Sigmoid colon (tissue), 7 donors: Measurements from ENCODE around the gene MARF1. TPM values are rescaled to one million over a fixed set of nuclear protein-coding genes. Genes with fewer than 3 reads are reported as not detected.
"Not testable (repeated sequence)": the region's sequence is repeated elsewhere in the genome, so short reads cannot be mapped to it uniquely, and the experiment has no call there.

Experiments used
- DNase-seq: peaks from one replicate; pipeline ENCODE4 v3.0.0-alpha.2; 2019
- H3K27ac ChIP-seq, 4 donors: fragments of 200-600 bp; sonication (generic); one replicate each; pipeline ENCODE4 v1.5.1; 2016 to 2019; ENCODE audit warnings: mild to moderate bottlenecking in 1 of 4
- H3K27me3 ChIP-seq, 3 donors: fragments of 200-600 bp; sonication (generic); one replicate each; pipeline ENCODE4 v1.5.1; 2019; ENCODE audit warnings: mild to moderate bottlenecking in 1 of 3
- H3K36me3 ChIP-seq, 4 donors: fragments of 200-600 bp; sonication (generic); one replicate each; pipeline ENCODE4 v1.5.1; 2016 to 2019
- H3K4me1 ChIP-seq, 4 donors: fragments of 200-600 bp; sonication (generic); one replicate each; pipeline ENCODE4 v1.5.1; 2017 to 2019
- H3K4me3 ChIP-seq, 4 donors: fragments of 200-600 bp; sonication (generic); one replicate each; pipeline ENCODE4 v1.5.1; 2017 to 2019; ENCODE audit warnings: mild to moderate bottlenecking in 2 of 4, moderate library complexity in 1 of 4
- H3K9me3 ChIP-seq, 4 donors: fragments of 200-600 bp in 3 of 4; sonication (generic) in 3 of 4; one replicate each; pipeline versions ENCODE4 v1.5.1 to v1.6.1; 2013 to 2019
- CTCF ChIP-seq, 4 experiments: fragments of 450-650 bp in 3 of 4; fragments of 200-600 bp in 1 of 4; IDR thresholded peaks; one replicate each; pipeline ENCODE4 v1.5.1; 2016 to 2019; ENCODE audit warnings: antibody characterized with exemption in 4 of 4, mild to moderate bottlenecking in 3 of 4, moderate library complexity in 2 of 4
- EP300 ChIP-seq, 4 donors: sonication (generic); formaldehyde crosslinking; IDR thresholded peaks; one replicate each; pipeline ENCODE4 v1.6.1; 2017; ENCODE audit warnings: antibody characterized with exemption in 4 of 4
- POLR2A ChIP-seq, 2 donors: fragments of 450-650 bp; IDR thresholded peaks; one replicate each; pipeline ENCODE4 v1.6.1; 2016; ENCODE audit warnings: antibody characterized with exemption in 2 of 2, mild to moderate bottlenecking in 2 of 2, moderate library complexity in 2 of 2
- POLR2AphosphoS5 ChIP-seq, 4 donors: sonication (generic); formaldehyde crosslinking; IDR thresholded peaks; one replicate each; pipeline ENCODE4 v1.6.1; 2017; ENCODE audit warnings: antibody characterized with exemption in 4 of 4
- WGBS, 2 donors: extraction: QIAGEN DNeasy Blood & Tissue Kit; methylation state at CpG; one replicate each; pipeline ENCODE4 v1.1.7; 2013; 5-methylcytosine and 5-hydroxymethylcytosine counted together
- intact Hi-C: fragments of 100-400 bp; cut with DNase I; formaldehyde crosslinking; loops from one replicate; pipeline ENCODE4 v1.15.1; 2023
- polyA plus RNA-seq, 3 donors: library from polyadenylated mRNA; stranded (reverse); fragments of 200-250 nt; gene quantifications; one replicate each; pipeline ENCODE4 v1.2.3, GENCODE V29; 2013
- total RNA-seq, 4 donors: library from RNA; depleted of rRNA; stranded (reverse); fragments of >200 nt; gene quantifications; one replicate each; pipeline ENCODE4 v1.1.0, GENCODE V29; 2016
- donor health status: healthy with polysubstance abuse.
- donor health status: Bipolar disorder and iron deficiency.
- donor health status: healthy.

The MARF1 gene
- 10 to 100 TPM; 43.8 to 76.7 (median 54.8) TPM for total RNA-seq
- polyA plus RNA-seq: 10 to 100 TPM; 13.8 to 25.1 (median 13.9) TPM

- TF ChIP-seq POLR2A (IDR thresholded peaks at IDR 0.05) (peak; percentile 99), POLR2AphosphoS5 (IDR thresholded peaks at IDR 0.05) (peak; percentile 96 to 99 (median 97)), CTCF (IDR thresholded peaks at IDR 0.05) (peak; percentile 41 to 59 (median 44)), EP300 (IDR thresholded peaks at IDR 0.05) (peak in 1 of 4 donors; percentile 61)
- H3K4me3 ChIP-seq: peak within 1 kb of the TSS; percentile 71 to 94 (median 80)
- H3K27me3 ChIP-seq: no peaks in the 10 kb centered on the region
- H3K4me1 ChIP-seq: peaks cover 0 to 34% (median 25%) of the 10 kb centered on the region in 4 donors
- no peaks in the 10 kb centered on the region for H3K9me3 ChIP-seq
- DNase-seq: peak; percentile 99
- H3K27ac ChIP-seq: peak within 1 kb of the TSS; percentile 96 to 100 (median 99)
- H3K36me3 ChIP-seq: peaks cover 0 to 10% (median 8%) of the 10 kb centered on the region in 4 donors
- intact Hi-C loops: loop anchor here (10.0 kb wide), 1 partner anchor 208 kb away; the partner anchor contains the start of gene BMERB1
- WGBS, 2 donors: 0 to 1% methylated on average over 58 of the region's 58 CpGs
Observed at GRCh38 chr16:15643048-15643945, at the start of gene MARF1. Gene MARF1, minus strand, starts transcription at chr16:15643154. Its CDS starts 3,921 bp downstream, at chr16:15639233.

- H3K27me3 ChIP-seq, intact Hi-C loops, DNase-seq, H3K27ac ChIP-seq, H3K9me3 ChIP-seq, H3K4me3 ChIP-seq, H3K4me1 ChIP-seq: not testable (repeated sequence)
- 86 to 94% methylated on average over 1 of the region's 1 CpG for WGBS, 2 donors
- peaks cover 6 to 96% (median 43%) of the 10 kb centered on the region in 4 donors for H3K36me3 ChIP-seq
Observed at GRCh38 chr16:15692508-15692907, 49.6 kb upstream of the MARF1 start.

GRCh38 chr16:15691046-15691445 is 48.1 kb upstream of the MARF1 start:
- Histone ChIP-seq H3K4me3 (no peak overlapping the region), H3K4me1 (no peaks in the 10 kb centered on the region), H3K27me3 (no peaks in the 10 kb centered on the region), H3K36me3 (peaks cover 6 to 93% (median 39%) of the 10 kb centered on the region in 4 donors), H3K9me3 (no peaks in the 10 kb centered on the region), H3K27ac (no peak overlapping the region)
- TF ChIP-seq EP300 (IDR thresholded peaks at IDR 0.05): no peak
- no peak for TF ChIP-seq POLR2A (IDR thresholded peaks at IDR 0.05)
- no peak for TF ChIP-seq CTCF (IDR thresholded peaks at IDR 0.05)
- DNase-seq: no peak
- WGBS, 2 donors: 94 to 96% methylated on average over 10 of the region's 10 CpGs
- intact Hi-C loops: no loop called here

GRCh38 chr16:15690296-15690695 is 47.3 kb upstream of the MARF1 start:
- intact Hi-C loops: no loop called here
- H3K9me3 ChIP-seq: no peaks in the 10 kb centered on the region
- no peak for TF ChIP-seq CTCF (IDR thresholded peaks at IDR 0.05)
- no peak for TF ChIP-seq POLR2AphosphoS5 (IDR thresholded peaks at IDR 0.05)
- TF ChIP-seq POLR2A (IDR thresholded peaks at IDR 0.05): no peak
- TF ChIP-seq EP300 (IDR thresholded peaks at IDR 0.05): no peak
- peaks cover 6 to 90% (median 39%) of the 10 kb centered on the region in 4 donors for H3K36me3 ChIP-seq
- H3K27me3 ChIP-seq: no peaks in the 10 kb centered on the region
- no peak overlapping the region for H3K4me3 ChIP-seq
- no peak for DNase-seq
- WGBS, 2 donors: 83 to 88% methylated on average over 3 of the region's 3 CpGs
- no peaks in the 10 kb centered on the region for H3K4me1 ChIP-seq
- H3K27ac ChIP-seq: no peak overlapping the region

- Histone ChIP-seq H3K4me3 (no peak overlapping the region), H3K9me3 (no peaks in the 10 kb centered on the region), H3K4me1 (no peaks in the 10 kb centered on the region), H3K27ac (no peak overlapping the region), H3K36me3 (peaks cover 6 to 89% (median 32%) of the 10 kb centered on the region in 4 donors), H3K27me3 (no peaks in the 10 kb centered on the region)
- TF ChIP-seq POLR2AphosphoS5 (IDR thresholded peaks at IDR 0.05) (no peak), POLR2A (IDR thresholded peaks at IDR 0.05) (no peak), EP300 (IDR thresholded peaks at IDR 0.05) (no peak), CTCF (IDR thresholded peaks at IDR 0.05) (no peak)
- intact Hi-C loops: no loop called here
- 97 to 99% methylated on average over 3 of the region's 3 CpGs for WGBS, 2 donors
- no peak for DNase-seq
Observed at GRCh38 chr16:15689290-15689689, 46.3 kb upstream of the MARF1 start.
